AG10803 (cell line): ENCODE results near the gene FCN1.

ENCODE experiments used
- DNase-seq: peaks from one replicate; pipeline ENCODE4 v3.0.0; 2010; ENCODE audit warnings: low read depth
- H3K4me3 ChIP-seq: 2 replicates; pipeline ENCODE4 v1.5.1; 2011; ENCODE audit warnings: mild to moderate bottlenecking, low read length, control low read depth
- CTCF ChIP-seq: conservative IDR thresholded peaks from 2 replicates; pipeline ENCODE4 v1.5.1; 2011; ENCODE audit warnings: mild to moderate bottlenecking, low read length, control low read depth, inconsistent platforms

The FCN1 gene

GRCh38 chr9:134885679-134886412, 31.9 kb downstream of the FCN1 start:
- DNase-seq: no peak
- H3K4me3 ChIP-seq: no peak overlapping the region
- no peak for TF ChIP-seq CTCF

GRCh38 chr9:134885001-134885678, 32.6 kb downstream of the FCN1 start:
- no peak overlapping the region for H3K4me3 ChIP-seq
- DNase-seq: no peak
- TF ChIP-seq CTCF: no peak

GRCh38 chr9:134884492-134884891, 33.2 kb downstream of the FCN1 start:
- no peak for TF ChIP-seq CTCF
- H3K4me3 ChIP-seq: no peak overlapping the region
- no peak for DNase-seq

GRCh38 chr9:134883040-134883782, 34.5 kb downstream of the FCN1 start:
- no peak for TF ChIP-seq CTCF
- no peak for DNase-seq
- no peak overlapping the region for H3K4me3 ChIP-seq

- no peak for DNase-seq
- no peak for TF ChIP-seq CTCF
- no peak overlapping the region for H3K4me3 ChIP-seq
Measured at GRCh38 chr9:134882204-134882785, 35.4 kb downstream of the FCN1 start.

GRCh38 chr9:134881313-134881670, 36.4 kb downstream of the FCN1 start:
- no peak overlapping the region for H3K4me3 ChIP-seq
- no peak for TF ChIP-seq CTCF
- DNase-seq: no peak
